NCI-H345 treated with DMSO at 0.1 percent for 48 hours (cell line): ENCODE results near the gene ERC1.

Experiments used
- DNase-seq: peaks from one replicate; lab custom pipeline; 2025; ENCODE audit not compliant: unreplicated experiment; lab: John Stamatoyannopoulos, UW

Gene ERC1

DNA sequence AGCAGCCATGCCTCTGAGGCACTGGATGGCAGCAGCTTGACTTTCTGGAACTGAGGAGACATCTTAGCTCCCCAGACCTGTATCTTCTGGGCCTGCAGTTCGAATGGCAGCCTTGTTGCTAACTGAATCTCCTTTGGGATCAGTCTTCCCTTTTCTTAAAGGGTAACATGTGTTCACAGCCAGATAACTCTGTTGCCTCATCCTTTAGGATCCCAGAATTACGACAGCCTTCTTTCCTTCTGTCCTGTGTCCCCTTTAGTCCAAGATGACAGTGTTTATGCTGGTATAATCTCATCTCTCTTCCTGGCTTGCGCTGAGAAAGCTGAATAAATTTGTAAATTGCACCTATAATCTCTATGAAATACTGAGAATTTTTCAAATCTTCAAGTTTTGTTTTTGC, 9.1 kb upstream of the ERC1 start:
- DNase-seq = no peak

GRCh38 chr12:988646-989045, 2.4 kb upstream of the ERC1 start:
- no peak for DNase-seq

- DNase-seq = no peak
These were observed 2.0 kb upstream of the ERC1 start for GRCh38 chr12:989051-989450.

DNA sequence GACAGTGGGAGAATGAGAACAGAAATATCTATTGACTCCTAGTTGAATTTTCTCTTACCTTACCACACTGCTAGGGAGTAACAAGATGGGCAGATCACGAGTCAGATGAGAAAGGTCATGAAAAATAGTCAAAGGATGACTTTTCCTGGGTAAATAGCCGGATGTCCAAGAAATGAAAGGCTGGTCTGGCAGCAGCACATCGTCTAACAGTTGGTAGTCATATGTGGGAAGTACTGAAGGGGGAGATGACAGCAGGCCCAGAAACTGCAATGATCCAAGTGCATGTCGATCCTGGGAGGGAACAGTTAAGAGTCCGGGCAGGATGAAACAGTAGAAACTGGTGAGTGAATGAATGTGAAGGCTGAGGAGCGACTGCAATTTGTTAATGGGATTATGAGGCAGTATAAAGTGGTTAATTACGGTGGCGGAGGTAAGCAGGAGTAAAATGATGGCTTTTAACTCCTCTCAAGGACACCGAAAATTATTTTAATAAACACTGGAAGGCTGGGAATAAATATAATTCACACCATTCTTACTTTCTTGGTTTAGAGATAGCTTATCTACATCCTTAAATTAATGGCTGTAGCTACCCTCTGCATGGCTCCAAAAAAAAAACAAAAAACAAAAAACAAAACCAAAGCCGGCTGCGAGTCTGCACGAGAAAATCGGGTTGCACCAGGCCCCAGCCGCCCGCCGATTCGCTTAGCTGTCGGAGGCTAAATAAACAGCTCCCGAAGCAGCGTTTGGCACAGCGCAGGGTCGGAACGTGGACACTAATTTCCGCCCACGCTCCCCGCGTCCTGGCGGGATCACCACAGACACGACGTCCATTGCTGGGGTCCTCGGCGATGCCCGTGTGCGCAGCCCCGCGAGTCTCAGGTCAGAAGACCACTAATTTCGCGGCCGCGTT, 1.0 kb upstream of the ERC1 start:
- DNase-seq = peak; percentile 41

GRCh38 chr12:991350-992333, 619 bp downstream of the ERC1 start:
- peak; percentile 54 for DNase-seq

- no peak for DNase-seq
These were observed 1.6 kb downstream of the ERC1 start for GRCh38 chr12:992647-993046.

- no peak for DNase-seq
These were observed 5.9 kb downstream of the ERC1 start for GRCh38 chr12:996881-997280.

DNA sequence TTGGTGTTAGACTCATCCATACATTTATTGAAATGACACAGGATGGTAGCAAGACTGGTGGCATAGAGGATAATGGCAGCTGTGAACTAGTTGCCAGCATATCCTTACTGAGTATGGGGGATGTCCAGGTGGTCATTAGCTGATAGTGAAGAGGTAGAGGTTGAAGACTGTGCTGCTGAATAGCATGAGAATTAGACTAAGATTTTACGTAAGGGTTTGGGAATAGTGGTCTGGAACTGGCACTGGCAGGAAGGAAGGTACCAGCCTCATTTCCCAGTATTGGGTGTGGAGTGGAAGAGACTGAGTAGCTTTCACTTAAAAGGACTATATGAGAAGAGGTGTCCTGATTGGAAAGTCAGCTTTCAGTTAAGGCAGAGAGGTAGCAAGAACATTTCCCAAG, 6.5 kb downstream of the ERC1 start:
- no peak for DNase-seq

GRCh38 chr12:998020-998874, 7.2 kb downstream of the ERC1 start:
- no peak for DNase-seq

GRCh38 chr12:999736-1000135, 8.7 kb downstream of the ERC1 start:
- DNase-seq = peak; percentile 36

DNA sequence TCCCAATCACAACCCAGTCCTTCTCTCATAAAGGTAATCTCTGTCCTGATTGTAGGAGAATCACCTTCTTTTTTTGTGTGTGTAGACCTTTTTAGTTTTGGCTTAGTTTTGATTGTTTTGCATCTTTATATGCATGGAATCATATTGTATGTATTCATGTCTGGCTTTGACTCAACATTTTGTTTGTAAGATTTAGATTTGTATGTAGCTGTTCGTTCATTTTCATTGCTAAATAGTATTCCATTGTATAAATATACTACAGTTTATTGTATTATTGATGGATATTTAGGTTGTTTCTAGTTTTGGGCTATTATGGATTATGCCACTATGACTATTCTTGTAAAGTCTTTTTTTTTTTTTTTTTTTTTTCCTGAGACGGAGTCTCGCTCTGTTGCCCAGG, 10.5 kb downstream of the ERC1 start:
- no peak for DNase-seq

GRCh38 chr12:1003600-1004271, 12.7 kb downstream of the ERC1 start:
- DNase-seq = no peak

DNA sequence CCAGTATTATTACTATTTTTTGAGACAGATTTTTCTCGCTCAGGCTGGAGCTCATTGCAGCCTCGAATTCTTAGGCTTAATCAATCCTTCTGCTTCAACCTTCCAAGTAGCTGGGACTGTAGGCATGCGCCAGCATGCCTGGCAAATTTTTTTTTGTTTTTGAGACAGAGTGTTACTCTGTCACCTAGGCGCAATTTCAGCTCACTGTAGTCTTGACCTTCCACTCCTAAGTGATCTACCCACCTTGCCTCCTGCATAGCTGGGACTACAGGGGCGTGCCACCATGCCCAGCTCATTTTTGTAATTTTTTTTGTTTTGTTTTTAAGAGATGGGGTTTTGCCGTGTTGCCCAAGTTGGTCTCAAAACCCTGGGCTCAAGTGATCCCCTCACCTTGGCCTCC, 15.2 kb downstream of the ERC1 start:
- no peak for DNase-seq

DNA sequence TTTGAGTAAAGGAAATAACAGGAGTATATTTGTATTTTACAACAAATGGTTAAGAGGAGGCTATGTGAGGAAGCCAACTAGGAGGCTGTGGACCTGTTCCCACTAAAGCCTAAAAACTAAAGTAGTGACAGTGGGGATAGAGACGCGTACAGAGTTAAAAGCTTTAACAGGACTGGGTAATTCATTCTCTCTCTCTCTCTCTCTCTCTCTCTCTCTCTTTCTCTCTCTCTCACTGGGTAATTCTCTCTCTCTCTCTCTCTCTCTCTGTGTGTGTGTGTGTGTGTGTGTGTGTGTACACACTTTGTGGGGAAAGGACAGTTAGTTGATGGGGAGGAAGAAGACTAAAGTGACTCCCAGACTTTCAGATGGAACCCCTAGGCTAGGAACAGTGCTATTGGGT, 16.3 kb downstream of the ERC1 start:
- DNase-seq = no peak

- no peak for DNase-seq
These were observed 17.0 kb downstream of the ERC1 start for GRCh38 chr12:1007994-1008393.

GRCh38 chr12:1011091-1011490, 20.1 kb downstream of the ERC1 start:
- DNase-seq = no peak

GRCh38 chr12:1013618-1014489, 22.8 kb downstream of the ERC1 start:
- DNase-seq = no peak

- no peak for DNase-seq
These were observed 28.3 kb downstream of the ERC1 start for GRCh38 chr12:1019283-1019682.

DNA sequence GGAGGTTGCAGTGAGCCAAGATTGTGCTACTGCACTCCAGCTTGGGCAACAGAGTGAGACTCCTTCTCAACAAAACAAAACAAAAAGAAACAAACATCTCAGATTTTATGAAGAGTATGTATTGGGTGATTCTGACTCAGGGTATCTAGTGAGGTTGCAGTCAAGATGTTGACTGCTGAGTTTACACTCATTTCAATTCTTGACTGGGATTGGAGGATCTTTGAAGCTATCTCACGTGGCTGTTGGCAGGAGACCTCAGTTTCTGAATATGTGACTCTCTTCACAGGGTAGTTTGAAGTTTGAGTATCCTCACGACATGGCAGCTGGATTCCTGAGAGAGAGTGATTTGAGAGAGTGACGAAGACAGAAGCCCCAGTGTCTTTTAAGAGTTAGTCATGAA, 29.4 kb downstream of the ERC1 start:
- no peak for DNase-seq
